Dedifferentiated amniotic fluid mesenchymal stem cell (primary cell): Measurements from ENCODE around the gene HIPK2.

Source experiments
- DNase-seq: peaks from one replicate; pipeline ENCODE4 v3.0.0-alpha.2; 2016; ENCODE audit errors: extremely low spot score

Gene HIPK2

GRCh38 chr7:139715194-139715815 lies 62.5 kb downstream of the HIPK2 start:
- DNase-seq, result no peak

GRCh38 chr7:139714163-139714901 lies 63.5 kb downstream of the HIPK2 start:
- DNase-seq, result no peak

GRCh38 chr7:139713526-139714162 lies 64.2 kb downstream of the HIPK2 start:
- DNase-seq, result no peak

GRCh38 chr7:139713061-139713460 lies 64.7 kb downstream of the HIPK2 start:
- no peak for DNase-seq

- no peak for DNase-seq
Observed at GRCh38 chr7:139711991-139712743, 65.6 kb downstream of the HIPK2 start.

- DNase-seq, result no peak
Observed at GRCh38 chr7:139710036-139710435, 67.8 kb downstream of the HIPK2 start.

GRCh38 chr7:139709485-139709884 lies 68.3 kb downstream of the HIPK2 start:
- peak; percentile 73 for DNase-seq

- no peak for DNase-seq
Observed at GRCh38 chr7:139708541-139708940, 69.3 kb downstream of the HIPK2 start.

GRCh38 chr7:139706837-139707236 lies 71.0 kb downstream of the HIPK2 start:
- no peak for DNase-seq

- no peak for DNase-seq
Observed at GRCh38 chr7:139704308-139704879, 73.4 kb downstream of the HIPK2 start.

- no peak for DNase-seq
Observed at GRCh38 chr7:139703487-139704307, 74.1 kb downstream of the HIPK2 start.

GRCh38 chr7:139702811-139703486 lies 74.8 kb downstream of the HIPK2 start:
- no peak for DNase-seq

GRCh38 chr7:139702313-139702731 lies 75.5 kb downstream of the HIPK2 start:
- no peak for DNase-seq

- DNase-seq, result no peak
Observed at GRCh38 chr7:139701908-139702307, 75.9 kb downstream of the HIPK2 start.

GRCh38 chr7:139700505-139701235 lies 77.1 kb downstream of the HIPK2 start:
- DNase-seq, result no peak

GRCh38 chr7:139699640-139700504 lies 77.9 kb downstream of the HIPK2 start:
- no peak for DNase-seq

GRCh38 chr7:139698844-139699243 lies 79.0 kb downstream of the HIPK2 start:
- DNase-seq, result no peak

GRCh38 chr7:139698278-139698677 lies 79.5 kb downstream of the HIPK2 start:
- DNase-seq, result no peak

- DNase-seq, result no peak
Observed at GRCh38 chr7:139697056-139697455, 80.7 kb downstream of the HIPK2 start.
